HEK293 (cell line): ENCODE results near the gene WDR72.

Source experiments
- CTCF ChIA-PET: fragments of 350-600 bp; formaldehyde crosslinking; extraction: SDS; loops from one replicate; lab custom pipeline; 2021; ENCODE audit warnings: antibody characterized with exemption; lab: Yijun Ruan, JAX
- POLR2A ChIA-PET: fragments of 300-600 bp; formaldehyde crosslinking; extraction: SDS; loops from one replicate; lab custom pipeline; 2020; ENCODE audit warnings: antibody characterized with exemption, inconsistent platforms; lab: Yijun Ruan, JAX
- H3K27ac ChIP-seq: fragments of 200-500 bp; sonication (Bioruptor generic); 2 replicates; pipeline ENCODE4 v1.5.1; 2014; ENCODE audit warnings: low read depth, low read length, control low read depth, inconsistent platforms; ENCODE audit errors: extremely low read depth
- H3K36me3 ChIP-seq, 2 experiments: fragments of 200-500 bp in 1 of 2; sonication (Bioruptor generic) in 1 of 2; 1 replicate in 1 of 2; 2 replicates in 1 of 2; pipeline ENCODE4 v1.5.1; 2014 to 2017; ENCODE audit warnings: inconsistent platforms in 2 of 2, low read length in 2 of 2; ENCODE audit not compliant: control insufficient read depth in 2 of 2, insufficient read depth in 1 of 2
- H3K4me1 ChIP-seq: fragments of 200-500 bp; sonication (Bioruptor generic); 2 replicates; pipeline ENCODE4 v1.5.1; 2014; ENCODE audit warnings: mild to moderate bottlenecking, low read length, inconsistent platforms; ENCODE audit not compliant: control insufficient read depth, insufficient read depth
- H3K4me3 ChIP-seq: 2 replicates; pipeline ENCODE4 v1.5.1; 2011; ENCODE audit warnings: low read depth, mild to moderate bottlenecking, control low read depth, low read length, moderate library complexity
- H3K9me3 ChIP-seq: fragments of 200-500 bp; sonication (Bioruptor generic); 2 replicates; pipeline ENCODE4 v1.5.1; 2014; ENCODE audit warnings: low read depth, low read length, inconsistent platforms; ENCODE audit not compliant: control insufficient read depth, insufficient read depth
- BCL11B ChIP-seq: fragments of 450-650 bp; formaldehyde crosslinking; IDR thresholded peaks from 2 replicates; pipeline ENCODE4 v1.5.1; 2016; ENCODE audit warnings: low read depth, missing biosample characterization, missing genetic modification characterization
- BCL6B ChIP-seq: fragments of 450-650 bp; formaldehyde crosslinking; IDR thresholded peaks from 2 replicates; pipeline ENCODE4 v1.5.1; 2017; ENCODE audit warnings: missing biosample characterization, missing genetic modification characterization
- GLIS1 ChIP-seq: fragments of 450-650 bp; formaldehyde crosslinking; IDR thresholded peaks from 2 replicates; pipeline ENCODE4 v1.5.1; 2016; ENCODE audit warnings: missing biosample characterization, missing genetic modification characterization
- HOXA7 ChIP-seq: sonication (generic); formaldehyde crosslinking; IDR thresholded peaks from 2 replicates; pipeline ENCODE4 v1.8.1; 2022; ENCODE audit warnings: missing genetic modification reagents, borderline replicate concordance
- INSM2 ChIP-seq: fragments of 450-650 bp; formaldehyde crosslinking; IDR thresholded peaks from 2 replicates; pipeline ENCODE4 v1.5.1; 2016; ENCODE audit warnings: missing biosample characterization, missing genetic modification characterization
- KLF17 ChIP-seq: fragments of 450-650 bp; formaldehyde crosslinking; IDR thresholded peaks from 2 replicates; pipeline ENCODE4 v1.5.1; 2016; ENCODE audit warnings: missing biosample characterization, missing genetic modification characterization
- PATZ1 ChIP-seq: fragments of 450-650 bp; formaldehyde crosslinking; IDR thresholded peaks from 2 replicates; pipeline ENCODE4 v1.5.1; 2016; ENCODE audit warnings: missing biosample characterization, missing genetic modification characterization
- ZBTB20 ChIP-seq: fragments of 450-650 bp; formaldehyde crosslinking; IDR thresholded peaks from 2 replicates; pipeline ENCODE4 v1.5.1; 2016; ENCODE audit warnings: missing biosample characterization, missing genetic modification characterization
- ZBTB8A ChIP-seq: fragments of 450-650 bp; formaldehyde crosslinking; IDR thresholded peaks from 2 replicates; pipeline ENCODE4 v1.5.1; 2016; ENCODE audit warnings: missing biosample characterization, missing genetic modification characterization
- ZFHX2 ChIP-seq: fragments of 450-650 bp; formaldehyde crosslinking; conservative IDR thresholded peaks from 2 replicates; pipeline ENCODE4 v1.5.1; 2016; ENCODE audit warnings: missing biosample characterization, missing genetic modification characterization
- ZNF121 ChIP-seq: fragments of 450-650 bp; formaldehyde crosslinking; IDR thresholded peaks from 2 replicates; pipeline ENCODE4 v1.5.1; 2016; ENCODE audit warnings: missing biosample characterization, missing genetic modification characterization
- ZNF146 ChIP-seq: fragments of 450-650 bp; formaldehyde crosslinking; IDR thresholded peaks from 2 replicates; pipeline ENCODE4 v1.5.1; 2016; ENCODE audit warnings: missing biosample characterization, missing genetic modification characterization
- ZNF18 ChIP-seq: fragments of 450-650 bp; formaldehyde crosslinking; IDR thresholded peaks from 2 replicates; pipeline ENCODE4 v1.5.1; 2016; ENCODE audit warnings: missing biosample characterization, missing genetic modification characterization
- ZNF2 ChIP-seq: fragments of 450-650 bp; formaldehyde crosslinking; IDR thresholded peaks from 2 replicates; pipeline ENCODE4 v1.5.1; 2016; ENCODE audit warnings: missing biosample characterization, missing genetic modification characterization
- ZNF202 ChIP-seq: fragments of 450-650 bp; formaldehyde crosslinking; IDR thresholded peaks from 2 replicates; pipeline ENCODE4 v1.5.1; 2016; ENCODE audit warnings: missing biosample characterization, missing genetic modification characterization, borderline replicate concordance
- ZNF529 ChIP-seq: fragments of 450-650 bp; formaldehyde crosslinking; IDR thresholded peaks from 2 replicates; pipeline ENCODE4 v1.5.1; 2017; ENCODE audit warnings: missing genetic modification characterization, missing biosample characterization; ENCODE audit not compliant: insufficient replicate concordance
- ZNF624 ChIP-seq: fragments of 450-650 bp; formaldehyde crosslinking; IDR thresholded peaks from 2 replicates; pipeline ENCODE4 v1.5.1; 2017; ENCODE audit warnings: missing biosample characterization, missing genetic modification characterization
- ZNF660 ChIP-seq: fragments of 450-650 bp; IDR thresholded peaks from 2 replicates; pipeline ENCODE4 v1.5.1; 2018; ENCODE audit warnings: missing biosample characterization, mild to moderate bottlenecking, missing genetic modification characterization
- ZNF777 ChIP-seq: fragments of 450-650 bp; formaldehyde crosslinking; IDR thresholded peaks from 2 replicates; pipeline ENCODE4 v1.5.1; 2017; ENCODE audit warnings: missing biosample characterization, missing genetic modification characterization, borderline replicate concordance
- ZXDB ChIP-seq: fragments of 450-650 bp; formaldehyde crosslinking; IDR thresholded peaks from 2 replicates; pipeline ENCODE4 v1.5.1; 2016; ENCODE audit warnings: missing biosample characterization, missing genetic modification characterization

The WDR72 gene

GRCh38 chr15:53530761-53531160 is 228.7 kb downstream of the WDR72 start:
- Histone ChIP-seq H3K4me3 (no peak overlapping the region), H3K36me3 (no peaks in the 10 kb centered on the region), H3K9me3 (no peaks in the 10 kb centered on the region), H3K27ac (no peak overlapping the region), H3K4me1 (no peaks in the 10 kb centered on the region)
- CTCF ChIA-PET = interaction anchor here (0.7 kb wide), 1 partner anchor 8 kb away, joined by 5 read pairs; no protein-coding TSS in a partner anchor
- POLR2A ChIA-PET = no interaction called here
- no peak for TF ChIP-seq ZNF529 (tag by site-specific recombination)
- no peak for TF ChIP-seq INSM2 (tag by site-specific recombination)

GRCh38 chr15:53527996-53528395 is 231.5 kb downstream of the WDR72 start:
- TF ChIP-seq ZNF2 = no peak
- no peak for TF ChIP-seq KLF17
- no peak for TF ChIP-seq ZBTB20 (tag by site-specific recombination)
- Histone ChIP-seq H3K4me1 (no peaks in the 10 kb centered on the region), H3K27ac (no peak overlapping the region), H3K9me3 (no peaks in the 10 kb centered on the region), H3K4me3 (no peak overlapping the region), H3K36me3 (no peaks in the 10 kb centered on the region)
- ChIA-PET POLR2A (no interaction called here), CTCF (no interaction called here)

GRCh38 chr15:53525894-53526293 is 233.6 kb downstream of the WDR72 start:
- no peak overlapping the region for H3K4me3 ChIP-seq
- H3K36me3 ChIP-seq = no peaks in the 10 kb centered on the region
- H3K27ac ChIP-seq = no peak overlapping the region
- POLR2A ChIA-PET = no interaction called here
- H3K4me1 ChIP-seq = no peaks in the 10 kb centered on the region
- TF ChIP-seq GLIS1 (tag by site-specific recombination) (no peak), PATZ1 (tag by site-specific recombination) (no peak), ZNF121 (tag by site-specific recombination) (no peak), ZBTB8A (tag by site-specific recombination) (no peak), BCL6B (no peak), BCL11B (tag by site-specific recombination) (no peak), ZXDB (no peak), ZFHX2 (tag by site-specific recombination) (no peak), ZNF18 (tag by site-specific recombination) (no peak), ZNF146 (tag by site-specific recombination) (no peak), ZNF202 (tag by site-specific recombination) (no peak), ZNF660 (tag by site-specific recombination) (no peak), ZNF777 (tag by site-specific recombination) (no peak), HOXA7 (no peak), ZNF624 (no peak), ZNF529 (tag by site-specific recombination) (no peak)
- TF ChIP-seq, all 188 proteins: peak for 0
- no peaks in the 10 kb centered on the region for H3K9me3 ChIP-seq
- CTCF ChIA-PET = no interaction called here
